Measurements from ENCODE around the gene NR2C2. TPM values are rescaled to one million over a fixed set of nuclear protein-coding genes. Genes with fewer than 3 reads are reported as not detected.

The NR2C2 gene
- total and polyA plus RNA-seq, 5 experiments from 2014 or later: 10.1 to 110 (median 19.3) TPM

GRCh38 chr3:14925729-14926591 lies 21.4 kb upstream of the NR2C2 start:
- peak; percentile 27 to 39 for ATAC-seq
- no peaks in the 10 kb centered on the region for H3K27me3 Mint-ChIP-seq
- POLR2A ChIA-PET: interaction anchor here (1.9 kb wide), 1 partner anchor 21 kb away, joined by 7 read pairs; the partner anchor contains the start of gene NR2C2
- DNase-seq: peak in 6 of 10 donors; percentile 4 to 51 (median 26)
- H3K9me3 Mint-ChIP-seq: no peaks in the 10 kb centered on the region
- no peaks in the 10 kb centered on the region for H3K36me3 Mint-ChIP-seq
- peak overlapping the region in 1 of 10 donors; percentile 63 for H3K27ac Mint-ChIP-seq
- H3K4me3 Mint-ChIP-seq: no peak overlapping the region
- H3K4me1 Mint-ChIP-seq: peaks cover 0 to 5% (median under 1%) of the 10 kb centered on the region in 4 donors

DNA sequence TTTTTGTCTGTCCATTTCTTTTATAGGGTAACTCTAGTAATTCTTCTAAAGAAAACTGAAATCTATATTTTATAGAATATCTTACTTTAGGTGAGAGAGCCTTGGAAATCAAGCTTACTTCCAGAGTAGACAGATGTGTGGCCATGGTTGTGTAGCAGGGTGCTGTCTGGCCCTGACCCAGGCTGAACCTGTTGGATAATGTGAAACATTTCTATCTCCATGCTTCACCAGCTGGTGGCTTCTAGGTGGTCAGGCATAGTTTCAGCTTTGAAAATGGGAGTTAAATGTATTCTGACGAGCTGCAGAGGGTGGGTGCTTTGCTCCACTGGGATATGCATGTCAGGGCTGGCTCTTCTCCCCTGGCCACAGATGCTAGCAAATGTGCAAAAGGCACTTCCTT lies 20.8 kb upstream of the NR2C2 start:
- DNase-seq: no peak
- H3K27ac Mint-ChIP-seq: peak overlapping the region in 2 of 10 donors; percentile 20 to 51
- no peak overlapping the region for H3K4me3 Mint-ChIP-seq
- H3K27me3 Mint-ChIP-seq: peaks cover 0 to under 1% (median 0%) of the 10 kb centered on the region in 5 donors
- POLR2A ChIA-PET: interaction anchor here (1.9 kb wide), 1 partner anchor 21 kb away, joined by 7 read pairs; the partner anchor contains the start of gene NR2C2
- H3K36me3 Mint-ChIP-seq: no peaks in the 10 kb centered on the region
- no peak for ATAC-seq
- no peaks in the 10 kb centered on the region for H3K9me3 Mint-ChIP-seq
- no peaks in the 10 kb centered on the region for H3K4me1 Mint-ChIP-seq

- no peaks in the 10 kb centered on the region for H3K4me1 Mint-ChIP-seq
- H3K9me3 Mint-ChIP-seq: no peaks in the 10 kb centered on the region
- no peak overlapping the region for H3K4me3 Mint-ChIP-seq
- peaks cover 0 to 3% (median 0%) of the 10 kb centered on the region in 5 donors for H3K27me3 Mint-ChIP-seq
- DNase-seq (no peak), ATAC-seq (no peak)
- no peaks in the 10 kb centered on the region for H3K36me3 Mint-ChIP-seq
- H3K27ac Mint-ChIP-seq: no peak overlapping the region
- POLR2A ChIA-PET: interaction anchor here (0.6 to 1.9 kb wide), 2 partner anchors 20 to 173 kb away, joined by 3 to 7 read pairs; partner anchors contain the start of gene NR2C2
These were observed 20.1 kb upstream of the NR2C2 start for GRCh38 chr3:14927308-14927707.

DNA sequence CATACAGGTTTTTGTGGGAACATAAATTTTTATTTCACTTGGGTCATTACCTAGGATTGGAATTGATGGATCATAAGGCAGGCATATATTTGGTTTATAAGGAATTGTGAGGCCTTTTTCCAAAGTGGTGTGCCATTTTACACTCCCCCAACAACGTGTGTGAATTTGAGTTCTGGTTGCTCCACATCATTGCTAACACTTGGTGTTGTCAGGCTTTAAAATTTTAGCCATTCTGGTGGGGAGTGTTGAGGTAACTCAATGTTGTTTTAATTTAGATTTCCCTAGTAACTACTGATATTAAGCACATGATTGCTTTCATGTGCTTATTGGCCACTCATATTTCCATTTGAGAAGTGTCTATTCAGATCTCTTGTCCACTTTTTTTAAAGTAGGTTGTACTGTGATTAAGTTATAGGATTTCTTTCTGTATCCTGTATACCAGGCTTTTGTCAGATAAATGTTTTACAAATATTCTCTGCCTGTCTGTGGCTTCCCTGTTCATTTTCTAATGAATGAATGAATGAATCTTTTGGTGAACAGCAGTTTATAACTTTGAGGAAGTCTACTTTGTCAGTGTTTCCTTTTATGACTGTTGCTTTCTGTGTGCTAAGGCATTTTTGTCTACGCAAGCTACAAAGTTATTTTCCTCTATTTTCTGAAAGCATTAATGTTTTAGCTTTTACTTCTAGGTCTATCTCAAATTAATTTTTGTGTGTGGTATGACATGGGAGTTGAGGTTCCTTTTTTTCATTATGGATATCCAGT lies 17.9 kb upstream of the NR2C2 start:
- H3K4me1 Mint-ChIP-seq: no peaks in the 10 kb centered on the region
- peaks cover 0 to 3% (median 0%) of the 10 kb centered on the region in 5 donors for H3K27me3 Mint-ChIP-seq
- H3K9me3 Mint-ChIP-seq: no peaks in the 10 kb centered on the region
- no peak overlapping the region for H3K4me3 Mint-ChIP-seq
- ATAC-seq: no peak
- POLR2A ChIA-PET: no interaction called here
- no peaks in the 10 kb centered on the region for H3K36me3 Mint-ChIP-seq
- no peak overlapping the region for H3K27ac Mint-ChIP-seq
- no peak for DNase-seq

- no peak overlapping the region for H3K4me3 Mint-ChIP-seq
- H3K4me1 Mint-ChIP-seq: no peaks in the 10 kb centered on the region
- no peaks in the 10 kb centered on the region for H3K9me3 Mint-ChIP-seq
- DNase-seq (no peak), ATAC-seq (no peak)
- POLR2A ChIA-PET: no interaction called here
- H3K36me3 Mint-ChIP-seq: no peaks in the 10 kb centered on the region
- peak overlapping the region in 1 of 10 donors; percentile 33 for H3K27ac Mint-ChIP-seq
- H3K27me3 Mint-ChIP-seq: peaks cover 0 to 3% (median 0%) of the 10 kb centered on the region in 5 donors
These were observed 13.5 kb upstream of the NR2C2 start for GRCh38 chr3:14933820-14934425.

DNA sequence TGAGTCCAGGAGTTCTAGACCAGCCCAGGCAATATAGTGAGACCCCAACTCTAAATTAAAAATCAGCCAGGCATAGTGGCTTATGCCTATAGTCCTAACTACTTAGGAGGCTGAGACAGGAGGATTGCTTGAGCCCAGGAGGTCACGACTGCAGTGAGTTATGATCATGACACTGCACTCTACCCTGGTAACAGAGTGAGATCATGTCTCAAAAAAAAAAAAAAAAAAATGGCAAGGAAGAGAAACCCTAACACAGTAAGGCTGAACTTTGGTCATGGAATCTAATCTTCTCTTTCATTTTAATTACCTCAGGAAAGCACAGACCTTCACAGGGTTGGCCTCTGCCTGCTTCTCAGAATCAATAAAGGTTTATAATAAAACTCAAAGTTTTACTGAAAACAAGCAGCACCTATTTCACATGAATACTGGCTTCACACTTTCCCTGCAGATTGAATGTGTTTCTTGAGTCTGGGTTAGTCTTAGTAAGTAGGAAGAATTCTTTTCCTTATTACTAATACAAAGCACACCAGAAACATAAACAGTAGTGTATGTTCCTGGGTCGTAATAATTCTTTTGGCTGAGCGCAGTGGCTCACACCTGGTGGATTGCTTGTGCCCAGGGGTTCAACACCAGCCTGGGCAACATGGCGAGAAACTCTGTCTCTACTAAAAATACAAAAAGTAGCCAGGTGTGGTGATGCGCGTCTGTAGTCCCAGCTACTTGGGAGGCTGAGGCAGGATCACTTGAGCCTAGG lies 11.6 kb upstream of the NR2C2 start:
- H3K4me1 Mint-ChIP-seq: no peaks in the 10 kb centered on the region
- peaks cover 0 to 3% (median 0%) of the 10 kb centered on the region in 5 donors for H3K27me3 Mint-ChIP-seq
- H3K36me3 Mint-ChIP-seq: no peaks in the 10 kb centered on the region
- DNase-seq: no peak
- no peak for ATAC-seq
- H3K9me3 Mint-ChIP-seq: no peaks in the 10 kb centered on the region
- POLR2A ChIA-PET: no interaction called here
- peak overlapping the region in 1 of 10 donors; percentile 51 for H3K27ac Mint-ChIP-seq
- no peak overlapping the region for H3K4me3 Mint-ChIP-seq

DNA sequence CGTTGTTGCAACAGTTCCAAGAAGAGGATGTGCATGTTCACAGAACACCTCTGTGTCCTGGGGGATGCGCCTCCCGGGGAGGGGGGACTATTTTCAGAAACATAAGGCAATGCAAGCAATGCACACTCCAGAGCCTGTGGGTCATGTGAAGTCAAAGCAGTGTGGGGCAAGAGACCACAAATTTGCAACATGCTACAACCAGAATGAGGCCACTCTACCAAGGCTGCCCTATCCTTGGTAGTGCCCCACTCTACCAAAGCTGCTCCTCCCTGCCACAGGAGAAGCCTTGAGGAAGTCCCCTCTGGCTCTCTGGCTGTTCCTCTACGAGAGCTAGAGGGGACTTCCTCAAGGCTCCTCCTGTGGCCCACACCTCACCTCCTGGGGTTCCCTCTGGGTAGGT lies 8.4 kb upstream of the NR2C2 start:
- Mint-ChIP-seq H3K36me3 (peaks cover 0 to 12% (median 0%) of the 10 kb centered on the region in 3 donors), H3K4me1 (peaks cover 5 to 18% (median 11%) of the 10 kb centered on the region in 4 donors), H3K4me3 (no peak overlapping the region), H3K9me3 (no peaks in the 10 kb centered on the region), H3K27me3 (no peaks in the 10 kb centered on the region), H3K27ac (peak overlapping the region in 2 of 10 donors; percentile 61 to 66)
- POLR2A ChIA-PET: no interaction called here
- ATAC-seq: no peak
- no peak for DNase-seq

DNA sequence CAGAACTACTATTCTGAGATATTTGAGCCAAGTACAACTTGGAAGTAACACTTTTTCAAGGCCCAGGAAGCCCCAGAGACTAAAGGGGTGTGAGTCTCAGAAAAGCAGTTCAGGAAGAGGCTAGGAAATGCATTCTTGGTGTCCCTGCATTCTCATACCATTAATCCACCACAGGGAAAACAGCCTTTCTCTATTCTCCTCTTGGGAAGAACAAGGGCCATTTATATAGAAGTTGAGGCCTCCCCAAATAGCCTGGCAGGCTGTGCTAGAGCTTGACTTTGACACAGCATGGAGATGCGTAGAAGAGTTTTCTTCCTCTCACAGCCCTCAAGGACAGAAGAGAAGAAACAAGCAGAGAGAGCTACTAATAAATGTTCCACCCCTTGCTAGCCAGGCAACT lies 5.5 kb upstream of the NR2C2 start:
- Mint-ChIP-seq H3K36me3 (peaks cover 0 to 32% (median 4%) of the 10 kb centered on the region in 3 donors), H3K9me3 (no peaks in the 10 kb centered on the region), H3K4me3 (no peak overlapping the region), H3K27ac (peak overlapping the region in 7 of 10 donors; percentile 4 to 55 (median 27)), H3K27me3 (no peaks in the 10 kb centered on the region), H3K4me1 (peaks cover 15 to 39% (median 31%) of the 10 kb centered on the region in 4 donors)
- ATAC-seq (no peak), DNase-seq (no peak)
- POLR2A ChIA-PET: no interaction called here

DNA sequence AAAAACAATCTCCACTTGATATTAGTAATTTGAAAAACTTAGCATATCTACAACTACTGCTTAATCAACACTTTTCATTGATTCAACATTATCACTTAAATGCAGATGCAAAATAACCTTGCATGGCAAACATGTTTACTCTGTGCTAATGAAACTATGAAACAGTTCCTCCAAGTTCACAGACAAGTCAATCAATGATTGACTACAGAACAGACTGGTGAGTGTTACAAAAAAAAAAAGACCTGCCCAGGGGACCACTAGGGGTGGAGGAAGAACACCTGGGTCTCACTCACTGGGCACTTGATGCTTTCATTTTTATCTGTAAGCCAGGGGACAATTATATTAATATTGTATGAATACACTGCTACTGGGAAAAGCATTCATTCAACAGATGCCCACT lies 4.3 kb upstream of the NR2C2 start:
- no peak overlapping the region for H3K4me3 Mint-ChIP-seq
- POLR2A ChIA-PET: interaction anchor here (0.5 kb wide), 1 partner anchor 52 kb away, joined by 6 read pairs; no protein-coding TSS in a partner anchor
- H3K9me3 Mint-ChIP-seq: no peaks in the 10 kb centered on the region
- H3K4me1 Mint-ChIP-seq: peaks cover 15 to 41% (median 33%) of the 10 kb centered on the region in 4 donors
- peaks cover 0 to 32% (median 4%) of the 10 kb centered on the region in 3 donors for H3K36me3 Mint-ChIP-seq
- H3K27ac Mint-ChIP-seq: peak overlapping the region in 5 of 10 donors; percentile 8 to 82 (median 40)
- no peaks in the 10 kb centered on the region for H3K27me3 Mint-ChIP-seq
- no peak for ATAC-seq
- no peak for DNase-seq

- H3K4me3 Mint-ChIP-seq: peak overlapping the region; percentile 83 to 95 (median 91)
- POLR2A ChIA-PET: interaction anchor here (0.6 to 2.2 kb wide), 7 partner anchors 9 to 294 kb away, joined by 3 to 31 read pairs (median 5); partner anchors contain the start of genes CAPN7, CCDC174 and RBSN
- peaks cover 0 to 32% (median 4%) of the 10 kb centered on the region in 3 donors for H3K36me3 Mint-ChIP-seq
- H3K4me1 Mint-ChIP-seq: peaks cover 25 to 63% (median 56%) of the 10 kb centered on the region in 4 donors
- H3K9me3 Mint-ChIP-seq: no peaks in the 10 kb centered on the region
- H3K27me3 Mint-ChIP-seq: no peaks in the 10 kb centered on the region
- DNase-seq: no peak
- ATAC-seq: no peak
- peak overlapping the region; percentile 8 to 99 (median 95) for H3K27ac Mint-ChIP-seq
These were observed 1.1 kb upstream of the NR2C2 start for GRCh38 chr3:14946236-14946635.

- peak overlapping the region; percentile 83 to 95 (median 91) for H3K4me3 Mint-ChIP-seq
- H3K27me3 Mint-ChIP-seq: no peaks in the 10 kb centered on the region
- peaks cover 23 to 63% (median 55%) of the 10 kb centered on the region in 4 donors for H3K4me1 Mint-ChIP-seq
- POLR2A ChIA-PET: interaction anchor here (0.6 to 2.2 kb wide), 12 partner anchors 9 to 294 kb away, joined by 3 to 31 read pairs (median 4); partner anchors contain the start of genes CAPN7, CCDC174, MRPS25 and RBSN
- ATAC-seq (no peak), DNase-seq (no peak)
- no peaks in the 10 kb centered on the region for H3K9me3 Mint-ChIP-seq
- peaks cover 0 to 32% (median 4%) of the 10 kb centered on the region in 3 donors for H3K36me3 Mint-ChIP-seq
- peak overlapping the region; percentile 85 to 99 (median 96) for H3K27ac Mint-ChIP-seq
These were observed 664 bp upstream of the NR2C2 start for GRCh38 chr3:14946739-14947099.
